ENCODE data around the gene LENEP.
A peak's percentile ranks its signal among the peaks of the same experiment; 100 is the strongest.

LENEP gene

DNA sequence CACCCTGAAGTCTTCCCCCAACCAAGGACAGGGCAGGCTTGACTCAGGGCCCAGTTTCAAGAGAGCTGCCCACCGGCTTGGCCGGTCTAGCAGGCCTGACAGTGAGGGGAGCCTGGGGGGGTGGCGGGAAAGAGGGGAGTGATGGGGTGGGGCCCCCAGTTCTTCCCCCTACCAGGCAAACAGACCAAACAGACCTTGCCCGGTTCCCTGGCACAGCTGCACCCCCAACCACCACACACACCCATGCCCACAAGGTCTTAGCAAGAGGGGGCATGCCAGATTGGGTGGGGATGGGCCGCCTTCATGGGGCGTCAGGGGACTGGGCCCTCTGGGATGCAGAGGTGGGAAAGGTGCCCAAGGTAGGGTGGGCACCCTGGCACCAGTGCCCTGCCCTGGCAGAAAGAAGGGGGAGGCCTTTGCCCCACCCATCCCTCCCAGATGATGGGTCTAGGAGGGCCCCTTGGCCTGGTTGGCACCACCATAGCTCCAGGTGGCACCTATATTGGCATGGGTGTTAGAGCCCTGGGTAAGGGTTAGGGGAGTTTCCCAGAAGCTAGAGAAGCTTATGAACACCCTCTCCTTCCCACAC lies 18.1 kb downstream of the LENEP start:
- no peak for DNase-seq (ENCODE audit: low spot score)

DNA sequence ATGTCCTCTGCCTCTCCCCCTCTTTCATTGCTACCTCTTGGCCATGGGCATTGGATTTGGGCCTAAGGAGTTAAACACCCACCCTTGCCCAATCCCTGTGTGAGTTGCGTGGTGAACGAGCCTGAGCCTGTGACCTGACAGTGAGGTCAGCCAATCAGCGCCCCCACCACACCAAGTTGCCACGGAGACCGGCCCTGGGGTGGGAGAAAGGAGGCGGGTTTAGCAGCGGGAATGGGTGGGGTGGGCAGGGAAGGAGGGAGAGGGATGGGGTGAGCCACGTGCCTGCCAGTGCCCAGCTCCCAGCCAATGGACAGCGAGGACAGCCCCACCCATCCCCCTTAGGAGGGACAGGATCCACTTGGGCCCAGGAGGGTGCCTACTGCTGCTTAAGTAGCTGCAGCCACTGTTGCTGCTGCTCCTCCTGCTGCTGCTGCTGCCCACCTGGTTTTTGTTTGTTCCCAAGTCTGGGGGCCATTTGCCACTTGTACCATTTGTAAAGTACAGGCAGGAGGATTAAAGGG lies 18.7 kb downstream of the LENEP start:
- peak; percentile 60 for DNase-seq (ENCODE audit: low spot score)

DNA sequence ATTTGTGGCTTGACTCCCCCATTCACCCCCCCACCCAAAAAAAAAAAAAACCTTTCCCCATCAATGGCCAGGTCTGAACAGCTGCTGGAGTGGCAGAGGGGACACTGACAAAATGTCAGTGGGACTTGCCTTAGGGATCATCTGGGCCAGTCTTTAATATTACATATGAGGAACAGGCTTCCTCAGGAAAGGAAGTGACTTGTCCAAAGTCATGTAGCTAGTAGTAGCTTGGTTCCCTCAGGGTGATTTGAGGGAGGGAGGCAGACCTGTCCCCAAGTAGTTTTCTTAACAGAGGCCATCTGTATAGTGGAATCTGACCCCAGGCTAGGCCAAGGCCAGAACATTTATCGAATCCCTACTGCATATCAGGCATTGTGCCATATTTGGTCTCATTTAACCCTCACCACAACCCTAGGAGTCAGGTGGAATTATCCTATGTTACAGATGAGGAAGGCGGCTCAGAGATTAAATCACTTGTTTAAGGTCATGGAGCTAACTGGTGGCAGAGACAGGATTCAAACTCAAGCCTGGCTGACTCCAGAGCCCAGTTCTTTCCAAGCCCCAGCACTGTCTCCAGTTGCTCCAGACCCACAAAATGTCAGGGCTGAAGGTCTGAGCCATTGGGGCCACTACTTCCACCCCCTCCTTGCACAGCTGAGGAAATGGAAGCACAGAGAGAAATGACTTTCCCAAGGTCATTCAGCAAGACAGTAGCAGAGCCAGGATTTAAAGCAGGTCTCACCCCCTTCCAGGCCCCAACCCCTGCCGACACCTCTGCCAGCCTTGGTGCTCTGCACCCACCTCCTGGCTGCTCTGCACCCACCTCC lies 19.6 kb downstream of the LENEP start:
- DNase-seq (ENCODE audit: low spot score) = no peak

DNA sequence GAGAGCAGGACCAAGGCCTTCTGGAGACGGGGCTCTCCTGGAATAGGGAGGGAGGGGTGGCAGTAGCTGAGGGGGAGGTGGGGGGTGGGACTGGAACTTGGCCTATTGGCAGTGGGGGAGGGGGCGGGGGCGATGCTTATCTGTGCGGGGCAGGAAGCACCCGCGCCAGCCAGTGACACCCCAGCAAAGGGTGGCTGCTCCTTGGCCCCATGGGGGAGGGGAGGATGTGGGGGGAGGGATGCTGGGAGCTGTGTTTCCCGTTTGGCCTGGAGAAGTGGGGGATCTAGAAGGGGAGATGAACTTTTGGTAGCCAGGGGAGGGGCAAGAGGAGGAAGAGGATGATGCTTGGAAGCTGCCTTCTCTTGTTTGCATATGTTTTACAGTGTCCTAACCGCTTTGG lies 20.2 kb downstream of the LENEP start:
- no peak for DNase-seq (ENCODE audit: low spot score)

DNA sequence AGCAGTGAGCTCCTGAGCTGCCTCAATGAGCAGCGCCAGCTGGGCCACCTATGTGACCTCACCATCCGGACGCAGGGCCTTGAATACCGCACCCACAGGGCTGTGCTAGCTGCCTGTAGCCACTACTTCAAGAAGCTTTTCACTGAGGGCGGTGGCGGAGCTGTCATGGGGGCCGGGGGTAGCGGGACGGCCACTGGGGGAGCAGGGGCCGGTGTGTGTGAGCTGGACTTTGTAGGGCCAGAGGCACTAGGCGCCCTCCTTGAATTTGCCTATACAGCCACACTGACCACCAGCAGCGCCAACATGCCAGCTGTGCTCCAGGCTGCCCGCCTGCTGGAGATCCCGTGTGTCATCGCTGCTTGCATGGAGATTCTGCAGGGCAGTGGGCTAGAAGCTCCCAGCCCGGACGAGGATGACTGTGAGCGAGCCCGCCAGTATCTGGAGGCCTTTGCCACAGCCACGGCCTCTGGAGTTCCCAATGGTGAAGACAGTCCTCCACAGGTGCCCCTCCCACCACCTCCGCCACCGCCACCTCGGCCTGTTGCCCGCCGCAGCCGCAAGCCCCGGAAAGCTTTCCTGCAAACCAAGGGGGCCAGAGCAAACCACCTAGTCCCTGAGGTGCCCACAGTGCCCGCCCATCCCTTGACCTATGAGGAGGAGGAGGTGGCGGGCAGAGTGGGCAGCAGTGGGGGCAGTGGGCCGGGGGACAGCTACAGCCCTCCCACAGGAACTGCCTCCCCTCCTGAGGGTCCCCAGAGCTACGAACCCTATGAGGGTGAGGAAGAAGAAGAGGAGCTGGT lies 21.5 kb downstream of the LENEP start:
- no peak for DNase-seq (ENCODE audit: low spot score)

DNA sequence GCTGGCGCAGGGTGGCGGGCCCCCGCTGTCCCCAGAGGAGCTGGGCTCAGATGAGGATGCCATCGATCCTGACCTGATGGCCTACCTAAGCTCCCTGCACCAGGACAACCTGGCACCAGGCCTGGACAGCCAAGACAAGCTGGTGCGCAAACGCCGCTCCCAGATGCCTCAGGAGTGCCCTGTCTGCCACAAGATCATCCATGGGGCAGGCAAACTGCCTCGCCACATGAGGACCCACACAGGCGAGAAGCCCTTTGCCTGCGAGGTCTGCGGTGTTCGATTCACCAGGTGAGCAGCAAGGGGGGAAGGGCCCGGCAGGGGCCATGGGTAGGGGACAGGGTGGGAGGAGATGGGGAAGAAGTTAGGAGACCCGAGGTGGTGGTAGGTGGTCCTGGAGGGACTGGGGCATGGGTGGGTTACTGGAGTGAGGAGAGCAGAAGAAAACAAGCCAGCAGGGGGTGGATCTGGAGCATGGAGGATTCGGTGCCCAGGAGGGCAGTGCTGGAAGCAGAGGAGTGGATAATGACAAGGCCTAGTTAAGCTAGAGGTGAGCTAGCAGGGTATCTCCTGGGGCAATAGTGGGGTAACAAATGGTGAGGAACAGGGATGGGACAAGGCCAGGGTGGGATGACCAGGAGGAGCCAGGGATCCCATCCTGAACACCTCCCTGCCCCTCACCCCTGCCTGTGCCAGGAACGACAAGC lies 22.3 kb downstream of the LENEP start:
- no peak for DNase-seq (ENCODE audit: low spot score)

DNA sequence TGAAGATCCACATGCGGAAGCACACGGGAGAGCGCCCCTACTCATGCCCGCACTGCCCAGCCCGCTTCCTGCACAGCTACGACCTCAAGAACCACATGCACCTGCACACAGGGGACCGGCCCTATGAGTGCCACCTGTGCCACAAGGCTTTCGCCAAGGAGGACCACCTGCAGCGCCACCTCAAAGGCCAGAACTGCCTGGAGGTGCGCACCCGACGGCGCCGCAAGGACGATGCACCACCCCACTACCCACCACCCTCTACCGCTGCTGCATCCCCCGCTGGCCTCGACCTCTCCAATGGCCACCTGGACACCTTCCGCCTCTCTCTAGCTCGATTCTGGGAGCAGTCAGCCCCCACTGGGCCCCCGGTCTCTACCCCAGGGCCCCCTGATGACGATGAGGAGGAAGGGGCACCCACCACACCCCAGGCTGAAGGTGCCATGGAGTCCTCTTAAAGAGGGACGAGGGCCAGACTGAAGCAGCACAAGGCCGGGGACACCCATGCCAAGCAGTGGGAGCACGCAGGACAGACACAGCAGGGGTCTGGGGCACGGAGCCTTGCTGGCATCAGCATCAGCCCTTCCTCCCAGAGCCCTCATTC lies 22.9 kb downstream of the LENEP start:
- DNase-seq (ENCODE audit: low spot score) = no peak

DNA sequence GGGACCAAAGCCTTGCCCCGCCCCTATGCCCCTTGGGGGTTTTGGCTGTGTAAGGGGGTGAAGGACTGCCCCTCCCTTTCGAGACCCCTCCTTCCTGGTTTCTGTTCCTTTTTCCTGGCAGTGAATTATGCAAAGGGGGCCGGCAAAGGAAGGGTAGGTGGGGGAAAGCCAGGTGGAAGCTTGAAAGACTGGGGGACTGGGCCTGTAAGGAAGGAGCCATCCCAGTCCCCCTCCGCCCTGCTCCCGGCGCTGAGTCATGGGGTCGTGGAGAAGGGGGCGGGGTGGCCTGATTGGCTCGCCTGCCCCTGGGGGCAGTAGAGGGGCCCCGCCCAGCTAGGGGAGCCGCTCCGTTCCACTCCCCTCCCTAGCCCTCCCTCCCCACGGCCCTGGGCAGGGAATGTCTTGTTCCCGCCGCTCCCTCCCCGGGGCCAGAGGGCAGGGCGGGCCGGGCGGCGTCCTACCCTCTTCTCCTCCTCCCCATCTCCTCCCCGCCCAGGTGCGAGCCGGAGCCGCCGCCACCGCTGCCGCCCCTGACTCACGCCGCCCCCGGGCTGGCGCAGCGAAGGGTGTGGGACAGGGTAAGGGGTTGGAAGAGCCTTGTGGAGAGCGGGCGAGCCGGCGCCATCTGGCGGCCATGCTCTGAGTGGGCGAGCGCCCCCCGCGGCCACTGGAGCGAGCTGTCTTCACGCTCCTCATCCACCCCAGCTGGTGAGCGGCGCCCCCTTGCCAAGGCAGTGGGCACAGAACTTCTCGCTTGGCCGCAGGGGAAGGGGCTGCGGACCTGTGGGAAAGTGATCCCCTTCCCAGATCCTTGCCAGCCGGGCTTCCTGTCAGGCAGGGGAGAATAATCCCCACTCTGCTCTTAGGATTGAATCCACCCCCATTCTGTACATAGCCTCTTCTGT lies 23.9 kb downstream of the LENEP start:
- DNase-seq (ENCODE audit: low spot score) = peak; percentile 86

DNA sequence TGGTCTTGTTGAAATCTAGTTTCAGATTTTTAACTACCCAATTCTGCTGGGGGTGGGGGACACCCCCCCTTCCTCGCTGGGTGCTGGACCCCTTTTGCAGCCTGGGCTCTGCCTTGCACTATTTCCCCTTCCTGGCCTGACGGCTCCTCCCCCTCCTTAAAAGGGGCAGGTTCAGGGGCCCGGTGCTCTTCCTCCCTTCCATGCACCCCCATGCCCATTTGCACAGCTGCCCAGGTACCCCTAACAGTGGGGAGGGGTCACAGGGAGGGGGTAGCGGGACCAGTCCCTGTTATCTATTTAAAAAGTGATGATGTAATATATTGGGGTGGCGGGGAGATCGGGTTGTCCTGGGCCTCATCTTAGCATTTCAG lies 24.5 kb downstream of the LENEP start:
- no peak for DNase-seq (ENCODE audit: low spot score)

DNA sequence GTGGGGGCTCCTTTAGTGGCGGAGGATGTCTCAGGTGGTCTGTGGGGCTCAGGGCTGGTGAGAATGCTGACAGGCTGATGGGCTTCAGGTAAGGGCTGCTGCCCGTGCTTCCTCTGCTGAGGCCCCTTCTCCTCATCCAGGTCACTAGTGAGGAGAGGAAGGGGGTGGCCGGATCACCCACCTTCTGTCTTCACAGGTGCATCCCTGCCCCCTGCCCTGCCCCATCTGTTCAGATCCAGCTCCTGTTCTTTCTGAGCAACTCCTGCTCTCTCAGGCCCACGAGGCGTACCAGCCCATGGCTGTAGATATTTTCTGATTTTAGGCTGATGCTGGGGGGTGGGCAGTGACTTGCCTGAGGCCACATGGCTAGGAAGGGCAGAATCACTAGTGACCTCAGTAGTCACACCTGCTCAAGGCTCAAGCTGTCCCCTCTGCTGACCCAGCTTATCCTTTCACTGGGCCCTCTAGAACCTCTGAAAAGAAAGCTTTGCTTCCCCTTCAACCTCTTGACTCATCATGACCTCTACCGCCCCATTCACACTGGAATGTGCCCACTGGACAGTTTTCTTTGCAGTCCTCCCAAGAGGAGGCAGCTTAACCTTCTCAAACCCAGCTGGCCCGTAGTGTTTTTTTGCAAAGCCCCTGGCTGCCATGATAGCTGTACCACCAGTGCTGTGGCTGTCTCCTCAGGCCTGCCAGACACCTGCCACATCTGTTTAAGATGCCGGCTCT lies 25.4 kb downstream of the LENEP start:
- DNase-seq (ENCODE audit: low spot score) = no peak

DNA sequence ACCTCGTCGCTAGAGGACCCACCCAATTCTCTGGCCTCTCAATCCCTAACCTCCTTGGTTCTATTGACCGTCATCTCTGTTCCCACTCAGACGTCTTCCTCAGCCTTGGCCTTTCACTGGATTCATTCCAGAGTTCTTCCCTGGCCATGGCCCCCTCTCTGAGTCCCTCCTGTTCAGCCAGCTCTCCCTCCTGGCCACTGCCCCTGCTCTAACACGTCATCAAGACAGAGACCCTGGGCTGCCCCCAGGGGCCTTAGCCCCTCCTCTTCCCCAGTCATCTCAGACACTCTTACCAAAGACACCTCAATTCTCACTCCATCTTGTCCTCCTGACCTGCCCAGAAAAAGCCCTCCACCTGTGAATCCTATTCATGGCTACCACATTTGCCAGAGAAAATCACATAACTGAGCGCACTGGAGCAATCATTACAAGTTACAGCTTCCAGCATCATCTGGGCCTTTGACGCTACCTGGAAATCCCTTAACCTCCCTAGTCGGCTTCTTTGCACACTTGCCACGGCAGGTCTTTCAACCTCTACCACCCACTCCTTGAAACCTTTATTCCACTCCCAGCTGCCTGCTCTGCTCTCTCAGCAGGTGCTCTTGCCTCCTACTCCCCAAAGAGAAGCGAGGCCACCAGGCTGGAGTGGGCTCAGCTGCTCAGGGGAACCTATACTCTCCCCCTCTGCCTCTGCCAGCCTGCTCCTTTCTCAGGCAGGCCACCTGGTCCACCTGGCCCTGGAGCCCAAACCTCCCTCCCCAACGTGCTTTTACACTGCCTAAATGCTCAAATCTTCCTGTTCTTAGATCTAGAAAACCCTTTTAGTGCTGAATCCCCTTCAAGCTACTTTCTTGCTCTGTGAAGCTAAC lies 26.2 kb downstream of the LENEP start:
- DNase-seq (ENCODE audit: low spot score) = no peak

DNA sequence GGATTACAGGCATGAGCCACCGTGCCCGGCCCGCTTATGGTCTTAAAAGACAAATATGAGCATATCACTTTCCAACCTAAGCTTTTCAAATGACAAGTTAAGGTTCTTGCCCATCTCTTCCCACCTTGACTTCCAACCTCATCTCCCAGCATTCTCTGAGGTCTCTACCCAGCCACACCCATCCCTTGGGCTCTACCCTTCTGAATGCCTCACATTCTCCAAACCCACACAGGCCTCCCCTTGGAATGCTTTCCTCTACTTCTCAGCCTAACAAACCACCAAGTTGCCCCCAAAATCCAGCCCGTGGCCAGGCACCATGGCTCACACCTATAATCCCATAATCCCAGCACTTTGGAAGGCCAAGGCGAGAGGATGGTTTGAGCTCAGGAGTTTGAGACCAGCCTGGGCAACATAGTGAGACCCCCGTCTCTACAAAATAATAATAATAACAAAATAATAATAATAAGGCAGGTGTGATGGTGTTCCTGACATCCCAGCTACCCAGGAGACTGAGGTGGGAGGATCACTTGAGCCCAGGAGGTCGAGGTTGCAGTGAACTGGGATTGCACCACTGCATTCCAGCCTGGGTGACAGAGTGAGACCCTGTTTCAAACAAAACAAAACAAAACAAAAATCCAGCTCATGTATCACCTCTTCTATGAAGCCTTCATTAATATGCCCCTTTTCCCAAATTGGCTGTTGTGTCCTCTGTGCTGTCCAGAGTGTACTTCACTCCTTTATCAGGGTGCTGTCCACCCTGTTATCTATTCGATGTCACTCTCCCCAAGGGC lies 28.9 kb downstream of the LENEP start:
- DNase-seq (ENCODE audit: low spot score) = no peak

DNA sequence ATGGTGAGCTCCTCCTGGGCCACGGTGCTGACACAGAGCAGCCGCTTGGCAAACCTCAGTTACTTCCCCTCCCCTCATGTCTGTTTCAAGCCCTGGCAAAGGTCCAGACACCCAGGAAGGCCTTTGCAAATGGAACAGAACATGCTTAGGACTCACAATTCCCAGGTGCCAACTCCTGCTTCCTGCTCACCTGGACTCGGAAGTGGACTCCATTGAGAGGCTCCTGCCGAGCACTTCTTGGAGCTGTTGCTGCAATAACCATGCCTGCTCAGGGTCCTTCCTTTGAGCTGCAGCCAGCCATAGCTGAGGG lies 29.5 kb downstream of the LENEP start:
- DNase-seq (ENCODE audit: low spot score) = no peak

DNA sequence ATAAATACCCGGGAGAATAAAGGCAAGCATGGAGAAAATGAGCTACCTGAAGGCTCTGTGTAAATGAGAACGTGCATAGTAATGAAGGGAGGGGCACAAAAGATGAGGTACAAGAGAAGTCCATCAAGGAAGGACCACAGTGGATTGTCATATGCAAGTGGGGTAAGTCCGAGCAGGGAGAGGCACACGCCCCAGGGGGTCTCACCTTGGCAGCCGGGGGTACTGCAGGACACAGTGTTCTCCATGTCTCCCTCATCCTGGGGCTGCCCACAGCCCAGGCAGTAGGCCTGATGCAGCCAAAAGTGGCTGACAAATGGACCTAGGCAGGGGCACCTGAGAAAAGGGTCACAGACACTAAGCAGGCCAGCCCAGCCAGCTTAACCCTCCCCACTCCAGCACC lies 30.2 kb downstream of the LENEP start:
- DNase-seq (ENCODE audit: low spot score) = no peak

DNA sequence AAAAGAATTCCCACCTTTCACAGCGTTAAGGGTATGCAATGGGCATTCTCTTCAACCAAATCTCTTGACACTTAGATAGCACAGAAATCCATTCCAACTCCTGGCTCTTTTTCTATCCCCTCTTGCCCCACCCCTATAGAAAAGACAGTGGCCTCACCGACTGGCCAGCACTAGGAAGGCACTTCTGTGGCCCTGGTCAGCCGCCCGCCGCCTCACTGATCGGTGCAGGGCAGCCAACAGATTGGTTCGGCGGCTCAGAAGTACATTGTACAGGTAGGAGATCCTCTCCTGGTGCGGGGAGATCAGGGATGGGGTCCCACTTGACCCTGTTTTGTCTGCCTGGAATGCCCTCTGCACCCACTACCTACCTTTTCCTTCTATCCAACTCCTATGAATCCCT lies 30.9 kb downstream of the LENEP start:
- DNase-seq (ENCODE audit: low spot score) = no peak

DNA sequence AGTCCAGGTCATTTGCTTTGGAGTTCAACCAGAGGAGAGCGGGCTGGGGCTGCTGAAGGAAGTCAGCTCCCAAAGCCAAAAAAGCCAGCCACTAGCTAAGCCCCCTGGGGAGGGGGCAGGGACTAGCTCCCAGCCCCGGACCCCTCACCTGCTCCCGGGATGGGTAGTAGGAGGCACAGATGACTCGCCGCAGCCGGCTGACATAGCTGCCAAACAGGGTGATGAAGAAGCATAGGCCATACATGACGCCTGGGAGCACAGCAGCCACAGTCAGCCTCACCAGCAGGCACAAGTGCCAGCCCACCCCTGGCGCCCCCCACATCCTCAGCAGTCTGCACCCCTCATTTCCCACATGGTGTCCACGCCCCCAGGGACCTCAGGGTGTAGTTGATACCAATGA lies 32.8 kb downstream of the LENEP start:
- no peak for DNase-seq (ENCODE audit: low spot score)

DNA sequence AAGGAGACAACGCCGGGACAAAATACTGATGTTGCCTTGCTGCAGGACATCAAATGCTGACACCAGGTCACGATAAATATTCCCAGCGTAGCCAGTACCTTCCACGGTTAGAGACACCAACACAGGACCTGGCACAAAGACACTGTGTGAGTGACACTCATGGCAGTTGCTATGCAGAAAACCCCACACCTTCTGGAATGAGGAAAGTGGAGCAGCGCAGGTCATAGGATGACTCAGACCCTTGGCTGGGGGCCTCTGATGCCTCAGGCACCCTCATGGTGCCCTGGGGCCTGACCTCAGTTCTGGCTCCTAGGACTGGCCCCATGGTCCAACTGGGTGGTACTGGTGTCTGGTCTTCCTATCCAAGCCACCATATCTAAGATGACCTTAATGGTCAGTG lies 33.2 kb downstream of the LENEP start:
- DNase-seq (ENCODE audit: low spot score) = peak; percentile 36

DNA sequence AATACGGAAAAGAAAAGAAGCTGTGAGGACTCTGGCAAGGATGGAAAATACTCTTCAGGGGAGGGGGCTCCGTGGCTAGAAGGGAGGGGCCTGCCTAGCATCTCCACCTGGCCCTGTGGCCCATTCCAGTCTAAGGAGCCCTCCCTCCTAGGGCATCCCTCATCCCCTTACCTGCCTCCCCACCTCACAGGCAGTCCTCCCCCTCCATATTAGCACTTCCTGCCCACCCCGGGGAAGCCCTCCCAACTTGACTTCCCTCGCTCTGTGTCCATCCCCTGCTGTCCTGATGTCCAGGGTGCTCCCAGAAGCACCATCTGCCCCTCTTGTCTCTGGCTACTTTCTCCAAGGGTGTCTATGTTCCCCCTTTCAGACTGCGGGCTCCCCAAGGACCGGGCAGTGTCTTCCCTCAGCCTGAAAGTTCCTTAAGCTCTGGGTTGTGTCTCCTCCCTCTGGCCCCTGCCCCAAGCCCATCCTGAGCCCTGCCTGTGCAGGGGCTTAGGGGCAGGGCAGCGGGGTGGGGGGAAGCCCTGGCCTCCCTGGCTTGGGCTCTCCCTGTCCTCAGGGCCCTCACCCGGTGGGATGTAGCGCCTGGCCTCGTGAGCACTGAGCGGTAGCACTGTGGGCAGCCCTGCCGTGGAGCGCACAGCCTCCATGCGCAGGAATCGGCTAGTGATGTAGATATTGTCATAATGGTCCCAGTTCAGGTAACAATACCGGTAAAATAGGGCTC lies 36.3 kb downstream of the LENEP start:
- no peak for DNase-seq (ENCODE audit: low spot score)

Data from AG08395 (cell line).